SK-N-SH (cell line): ENCODE data around the gene C2orf49. TPM values are rescaled to one million over a fixed set of nuclear protein-coding genes. Genes with fewer than 3 reads are reported as not detected.
A peak's percentile ranks its signal among the peaks of the same experiment; 100 is the strongest.

Source experiments
- CTCF ChIA-PET: fragments of 300-600, 350-600 bp; formaldehyde crosslinking; extraction: SDS; loops from one replicate; lab custom pipeline; 2021; lab: Yijun Ruan, JAX
- POLR2A ChIA-PET: fragments of 350-600 bp; sonication (Branson Sonifier 250); formaldehyde crosslinking; extraction: SDS; loops from one replicate; lab custom pipeline; 2020; ENCODE audit warnings: antibody characterized with exemption, inconsistent platforms; lab: Yijun Ruan, JAX
- DNase-seq: peaks from one replicate; pipeline ENCODE4 v3.0.0; 2012
- H2AFZ ChIP-seq: fragments of 200-600 bp; sonication (generic); 2 replicates; pipeline ENCODE4 v1.8.1; 2016; ENCODE audit warnings: antibody characterized with exemption, mild to moderate bottlenecking, low read depth
- H3F3A ChIP-seq: fragments of 200-600 bp; sonication (generic); replicated peaks from 2 replicates; pipeline ENCODE3; 2016; ENCODE audit warnings: antibody characterized with exemption, mild to moderate bottlenecking; ENCODE audit not compliant: insufficient read depth
- H3K27ac ChIP-seq, 2 experiments: fragments of 200-500 bp in 1 of 2; fragments of 200-600 bp in 1 of 2; sonication (Bioruptor generic) in 1 of 2; sonication (generic), shearing (Covaris generic) in 1 of 2; 2 replicates each; pipeline versions ENCODE4 v1.5.1 to v1.6.1; 2014 to 2016; ENCODE audit warnings: low read depth in 2 of 2, inconsistent platforms in 1 of 2, low read length in 1 of 2, mild to moderate bottlenecking in 1 of 2, mixed read lengths in 1 of 2
- H3K27me3 ChIP-seq: fragments of 200-600 bp; sonication (generic), shearing (Covaris generic); 2 replicates; pipeline ENCODE4 v1.6.1; 2016; ENCODE audit warnings: mixed run types; ENCODE audit not compliant: insufficient read depth
- H3K36me3 ChIP-seq, 2 experiments: fragments of 200-500 bp in 1 of 2; fragments of 200-600 bp in 1 of 2; sonication (Bioruptor generic) in 1 of 2; sonication (generic) in 1 of 2; replicated peaks in 1 of 2; 2 replicates each; pipeline versions ENCODE3 to v1.5.1; 2014 to 2016; ENCODE audit warnings: low read length in 1 of 2, mild to moderate bottlenecking in 1 of 2; ENCODE audit not compliant: insufficient read depth in 2 of 2, control insufficient read depth in 1 of 2
- H3K4me1 ChIP-seq, 2 experiments: fragments of 200-500 bp in 1 of 2; fragments of 200-600 bp in 1 of 2; sonication (Bioruptor generic) in 1 of 2; sonication (generic), shearing (Covaris generic) in 1 of 2; 2 replicates each; pipeline versions ENCODE4 v1.5.1 to v1.6.1; 2014 to 2016; ENCODE audit warnings: low read depth in 1 of 2, low read length in 1 of 2, mixed run types in 1 of 2; ENCODE audit not compliant: insufficient read depth in 2 of 2, control insufficient read depth in 1 of 2
- H3K4me2 ChIP-seq: fragments of 200-600 bp; sonication (generic), shearing (Covaris generic); 2 replicates; pipeline ENCODE4 v1.6.1; 2017; ENCODE audit warnings: mixed run types
- H3K4me3 ChIP-seq, 2 experiments: fragments of 200-500 bp in 1 of 2; fragments of 200-600 bp in 1 of 2; sonication (Bioruptor generic) in 1 of 2; sonication (generic), shearing (Covaris generic) in 1 of 2; 2 replicates each; pipeline versions ENCODE4 v1.5.1 to v1.8.1; 2014 to 2016; ENCODE audit warnings: low read depth in 2 of 2, inconsistent platforms in 1 of 2, low read length in 1 of 2, mild to moderate bottlenecking in 1 of 2, mixed read lengths in 1 of 2, moderate library complexity in 1 of 2
- H3K79me2 ChIP-seq: fragments of 200-600 bp; sonication (generic); 2 replicates; pipeline ENCODE4 v1.8.1; 2017; ENCODE audit warnings: mild to moderate bottlenecking; ENCODE audit not compliant: insufficient read depth
- H3K9ac ChIP-seq: fragments of 200-600 bp; sonication (generic); 2 replicates; pipeline ENCODE4 v1.6.1; 2017; ENCODE audit warnings: mixed run types
- H3K9me2 ChIP-seq: fragments of 200-600 bp; sonication (generic); 2 replicates; pipeline ENCODE4 v1.6.1; 2017; ENCODE audit warnings: mixed run types
- H3K9me3 ChIP-seq: fragments of 200-600 bp; sonication (generic); 2 replicates; pipeline ENCODE4 v1.6.1; 2017; ENCODE audit warnings: mixed run types, mild to moderate bottlenecking, moderate library complexity
- H4K20me1 ChIP-seq: fragments of 200-600 bp; sonication (generic); 2 replicates; pipeline ENCODE4 v1.6.1; 2017; ENCODE audit warnings: mild to moderate bottlenecking, mixed run types; ENCODE audit not compliant: insufficient read depth
- ELF1 ChIP-seq: IDR thresholded peaks from 2 replicates; pipeline ENCODE4 v1.4.0; 2012
- GATA2 ChIP-seq: sonication (generic); formaldehyde crosslinking; IDR thresholded peaks from 2 replicates; pipeline ENCODE4 v1.5.0; 2020; ENCODE audit warnings: mild to moderate bottlenecking, missing genetic modification reagents
- MXI1 ChIP-seq: IDR thresholded peaks from 2 replicates; pipeline ENCODE4 v1.6.1; 2012; ENCODE audit warnings: mild to moderate bottlenecking, low read depth, low read length, improper control_type of control experiment
- POLR2AphosphoS5 ChIP-seq: IDR thresholded peaks from 2 replicates; pipeline ENCODE4 v1.6.1; 2012; ENCODE audit warnings: low read depth, low read length
- RAD21 ChIP-seq: IDR thresholded peaks from 2 replicates; pipeline ENCODE4 v1.6.1; 2012; ENCODE audit warnings: mild to moderate bottlenecking, low read length
- RFX5 ChIP-seq: IDR thresholded peaks from 2 replicates; pipeline ENCODE4 v1.6.1; 2012; ENCODE audit warnings: mild to moderate bottlenecking, improper control_type of control experiment, low read length
- RXRA ChIP-seq: IDR thresholded peaks from 2 replicates; pipeline ENCODE4 v1.4.0; 2012; ENCODE audit warnings: low read depth, mild to moderate bottlenecking, borderline replicate concordance
- SMC3 ChIP-seq: IDR thresholded peaks from 2 replicates; pipeline ENCODE4 v1.6.1; 2012; ENCODE audit warnings: low read depth, low read length, improper control_type of control experiment
- TAF1 ChIP-seq: IDR thresholded peaks from 2 replicates; pipeline ENCODE4 v1.6.1; 2012; ENCODE audit warnings: low read depth, mild to moderate bottlenecking, low read length, moderate library complexity, borderline replicate concordance
- WGBS: methylation state at CpG from one replicate; pipeline ENCODE4 v1.1.6; 2017; ENCODE audit warnings: low lambda C conversion rate; 5-methylcytosine and 5-hydroxymethylcytosine counted together
- polyA plus RNA-seq, 3 experiments: library from polyadenylated mRNA; depleted of rRNA; stranded (reverse); fragments of >200 nt; gene quantifications; 2 replicates each; pipeline ENCODE4 v1.2.3, GENCODE V29; 2012
- TF ChIP-seq, protein P1 (sequence below): IDR thresholded peaks from 2 replicates; pipeline ENCODE4 v1.4.0; 2012; ENCODE audit warnings: low read depth
- TF ChIP-seq, protein P2 (sequence below): fragments of 200-600 bp; sonication (generic); IDR thresholded peaks from 2 replicates; pipeline ENCODE4 v1.6.1; 2017; ENCODE audit warnings: antibody characterized with exemption, mild to moderate bottlenecking, moderate library complexity
- TF ChIP-seq, protein P3 (sequence below): IDR thresholded peaks from 2 replicates; pipeline ENCODE4 v1.4.0; 2012; ENCODE audit warnings: low read depth, borderline replicate concordance
- TF ChIP-seq, protein P4 (sequence below): fragments of 150-350 bp; IDR thresholded peaks from 2 replicates; pipeline ENCODE4 v1.6.1; 2017; ENCODE audit warnings: antibody characterized with exemption, low read length, low read depth, borderline replicate concordance

C2orf49 gene
- polyA plus RNA-seq, 1 of the 3 experiments (the other 2 are of a cell fraction), result 7.6 TPM

DNA sequence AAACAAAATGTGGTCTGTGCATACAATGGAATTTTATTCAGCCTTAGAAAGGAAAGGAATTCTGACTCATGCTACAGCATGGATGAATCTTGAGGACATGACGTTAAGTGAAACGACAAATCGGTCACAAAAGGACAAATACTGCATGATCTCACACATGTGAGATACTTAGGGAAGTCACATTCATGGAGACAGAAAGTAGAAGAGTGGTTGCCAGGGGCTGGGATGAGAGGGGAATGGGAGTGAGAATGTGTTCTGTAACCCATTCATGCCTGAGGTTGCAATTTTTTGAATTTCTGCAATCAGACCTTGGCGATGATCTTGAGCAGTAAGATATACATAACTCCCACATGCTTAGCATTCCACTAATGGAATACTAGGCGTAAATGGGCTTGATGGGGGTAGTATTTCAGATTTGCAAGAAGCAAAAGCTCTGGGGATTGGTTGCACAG is 39.5 kb downstream of the C2orf49 start:
- H3K79me2 ChIP-seq, result peaks cover 56% of the 10 kb centered on the region; the same call in 1 of the 2 replicates
- ChIA-PET CTCF (interaction anchor here (0.7 to 3.1 kb wide), 5 partner anchors 141 to 278 kb away, joined by 3 to 35 read pairs (median 5); no protein-coding TSS in a partner anchor), POLR2A (no interaction called here)
- H2AFZ ChIP-seq, result no peak overlapping the region
- 85% methylated on average over 5 of the region's 5 CpGs for WGBS
- no peak overlapping the region for H3K27ac ChIP-seq
- H3K9me2 ChIP-seq, result no peaks in the 10 kb centered on the region
- peaks cover 5 to 33% of the 10 kb centered on the region in 2 experiments for H3K36me3 ChIP-seq
- no peaks in the 10 kb centered on the region for H3K9me3 ChIP-seq
- peaks cover 6% of the 10 kb centered on the region in 2 experiments; a peak in 1 of 4 replicates for H3K4me1 ChIP-seq
- DNase-seq, result no peak
- TF ChIP-seq, protein P1, sequence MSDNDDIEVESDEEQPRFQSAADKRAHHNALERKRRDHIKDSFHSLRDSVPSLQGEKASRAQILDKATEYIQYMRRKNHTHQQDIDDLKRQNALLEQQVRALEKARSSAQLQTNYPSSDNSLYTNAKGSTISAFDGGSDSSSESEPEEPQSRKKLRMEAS, result no peak
- no peaks in the 10 kb centered on the region for H3K27me3 ChIP-seq
- H3K4me3 ChIP-seq, result no peak overlapping the region
- no peak overlapping the region for H3K9ac ChIP-seq
- H3F3A ChIP-seq, result peaks cover under 1% of the 10 kb centered on the region
- peaks cover 11% of the 10 kb centered on the region; the same call in 1 of the 2 replicates for H4K20me1 ChIP-seq
- no peak overlapping the region for H3K4me2 ChIP-seq

DNA sequence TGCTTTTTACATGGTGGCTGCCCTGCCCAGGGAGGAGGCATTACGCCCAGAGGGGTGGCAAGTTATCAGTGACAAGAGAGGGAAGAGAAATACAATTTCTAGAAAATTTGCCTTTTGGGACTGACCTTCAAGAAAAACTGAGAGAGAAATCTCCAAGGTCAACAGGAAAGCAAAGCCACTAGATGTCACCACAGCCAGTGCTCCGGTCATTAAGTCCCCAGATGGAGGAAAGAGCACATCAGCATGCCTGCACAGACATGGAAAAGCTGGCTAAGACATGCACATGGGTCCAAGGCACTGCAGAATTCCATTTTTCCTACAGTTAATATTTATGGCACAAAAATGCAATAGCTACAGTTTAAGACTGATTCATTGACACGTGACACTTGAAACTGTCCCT is 40.5 kb downstream of the C2orf49 start:
- Histone ChIP-seq H3K9me3 (no peaks in the 10 kb centered on the region), H3K9me2 (no peaks in the 10 kb centered on the region), H3F3A (peaks cover 5% of the 10 kb centered on the region), H3K4me3 (no peak overlapping the region), H4K20me1 (peaks cover 11% of the 10 kb centered on the region; the same call in 1 of the 2 replicates), H3K4me2 (no peak overlapping the region), H3K36me3 (peaks cover 5 to 30% of the 10 kb centered on the region in 2 experiments), H2AFZ (no peak overlapping the region), H3K9ac (no peak overlapping the region), H3K27ac (no peak overlapping the region), H3K79me2 (peaks cover 63% of the 10 kb centered on the region; the same call in 1 of the 2 replicates), H3K4me1 (peaks cover 6% of the 10 kb centered on the region in 2 experiments; a peak in 1 of 4 replicates), H3K27me3 (no peaks in the 10 kb centered on the region)
- 97% methylated on average over 3 of the region's 3 CpGs for WGBS
- ChIA-PET CTCF (interaction anchor here (0.6 to 3.1 kb wide), 18 partner anchors 9 to 154 kb away, joined by 3 to 35 read pairs (median 4); no protein-coding TSS in a partner anchor), POLR2A (no interaction called here)
- DNase-seq, result peak; percentile 64
- TF ChIP-seq SMC3 (peak; percentile 65), RXRA (no peak), TAF1 (no peak), GATA2 (CRISPR knock-in tag) (no peak), RAD21 (peak; percentile 81), MXI1 (no peak), POLR2AphosphoS5 (no peak), ELF1 (no peak), RFX5 (no peak)
- TF ChIP-seq, protein P2, sequence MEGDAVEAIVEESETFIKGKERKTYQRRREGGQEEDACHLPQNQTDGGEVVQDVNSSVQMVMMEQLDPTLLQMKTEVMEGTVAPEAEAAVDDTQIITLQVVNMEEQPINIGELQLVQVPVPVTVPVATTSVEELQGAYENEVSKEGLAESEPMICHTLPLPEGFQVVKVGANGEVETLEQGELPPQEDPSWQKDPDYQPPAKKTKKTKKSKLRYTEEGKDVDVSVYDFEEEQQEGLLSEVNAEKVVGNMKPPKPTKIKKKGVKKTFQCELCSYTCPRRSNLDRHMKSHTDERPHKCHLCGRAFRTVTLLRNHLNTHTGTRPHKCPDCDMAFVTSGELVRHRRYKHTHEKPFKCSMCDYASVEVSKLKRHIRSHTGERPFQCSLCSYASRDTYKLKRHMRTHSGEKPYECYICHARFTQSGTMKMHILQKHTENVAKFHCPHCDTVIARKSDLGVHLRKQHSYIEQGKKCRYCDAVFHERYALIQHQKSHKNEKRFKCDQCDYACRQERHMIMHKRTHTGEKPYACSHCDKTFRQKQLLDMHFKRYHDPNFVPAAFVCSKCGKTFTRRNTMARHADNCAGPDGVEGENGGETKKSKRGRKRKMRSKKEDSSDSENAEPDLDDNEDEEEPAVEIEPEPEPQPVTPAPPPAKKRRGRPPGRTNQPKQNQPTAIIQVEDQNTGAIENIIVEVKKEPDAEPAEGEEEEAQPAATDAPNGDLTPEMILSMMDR, result peak; percentile 32
- TF ChIP-seq, protein P3, sequence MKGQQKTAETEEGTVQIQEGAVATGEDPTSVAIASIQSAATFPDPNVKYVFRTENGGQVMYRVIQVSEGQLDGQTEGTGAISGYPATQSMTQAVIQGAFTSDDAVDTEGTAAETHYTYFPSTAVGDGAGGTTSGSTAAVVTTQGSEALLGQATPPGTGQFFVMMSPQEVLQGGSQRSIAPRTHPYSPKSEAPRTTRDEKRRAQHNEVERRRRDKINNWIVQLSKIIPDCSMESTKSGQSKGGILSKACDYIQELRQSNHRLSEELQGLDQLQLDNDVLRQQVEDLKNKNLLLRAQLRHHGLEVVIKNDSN, result no peak
- TF ChIP-seq, protein P4, sequence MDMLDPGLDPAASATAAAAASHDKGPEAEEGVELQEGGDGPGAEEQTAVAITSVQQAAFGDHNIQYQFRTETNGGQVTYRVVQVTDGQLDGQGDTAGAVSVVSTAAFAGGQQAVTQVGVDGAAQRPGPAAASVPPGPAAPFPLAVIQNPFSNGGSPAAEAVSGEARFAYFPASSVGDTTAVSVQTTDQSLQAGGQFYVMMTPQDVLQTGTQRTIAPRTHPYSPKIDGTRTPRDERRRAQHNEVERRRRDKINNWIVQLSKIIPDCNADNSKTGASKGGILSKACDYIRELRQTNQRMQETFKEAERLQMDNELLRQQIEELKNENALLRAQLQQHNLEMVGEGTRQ, result no peak
